Subcutaneous abdominal adipose tissue (tissue), 5 donors: Measurements from ENCODE around the gene PFKP.

Source experiments
- H3K27ac ChIP-seq: one replicate; pipeline ENCODE4 v1.7.0; 2013; ENCODE audit warnings: low read depth, mild to moderate bottlenecking, inconsistent platforms, low read length, moderate library complexity
- H3K27me3 ChIP-seq, 5 donors: one replicate each; pipeline ENCODE4 v1.7.0; 2013; ENCODE audit warnings: low read length in 5 of 5, inconsistent platforms in 1 of 5; ENCODE audit not compliant: control insufficient read depth in 5 of 5, insufficient read depth in 4 of 5
- H3K36me3 ChIP-seq, 5 donors: one replicate each; pipeline ENCODE4 v1.7.0; 2013; ENCODE audit warnings: low read length in 5 of 5; ENCODE audit not compliant: control insufficient read depth in 5 of 5, insufficient read depth in 5 of 5
- H3K4me1 ChIP-seq, 5 donors: one replicate each; pipeline ENCODE4 v1.7.0; 2013; ENCODE audit warnings: low read length in 5 of 5, mild to moderate bottlenecking in 3 of 5, moderate library complexity in 1 of 5; ENCODE audit not compliant: control insufficient read depth in 5 of 5, insufficient read depth in 5 of 5
- H3K4me3 ChIP-seq, 5 donors: one replicate each; pipeline ENCODE4 v1.7.0; 2013; ENCODE audit warnings: low read length in 5 of 5, low read depth in 1 of 5
- H3K9ac ChIP-seq, 5 donors: one replicate each; pipeline ENCODE4 v1.7.0; 2013; ENCODE audit warnings: low read length in 5 of 5, mild to moderate bottlenecking in 4 of 5, moderate library complexity in 3 of 5
- H3K9me3 ChIP-seq, 5 donors: one replicate each; pipeline ENCODE4 v1.7.0; 2013; ENCODE audit warnings: low read length in 5 of 5; ENCODE audit not compliant: control insufficient read depth in 5 of 5
- donor health status: healthy.
- donor health status: healthy.
- donor health status: healthy.
- donor health status: healthy.
- donor health status: healthy.

Gene PFKP

DNA sequence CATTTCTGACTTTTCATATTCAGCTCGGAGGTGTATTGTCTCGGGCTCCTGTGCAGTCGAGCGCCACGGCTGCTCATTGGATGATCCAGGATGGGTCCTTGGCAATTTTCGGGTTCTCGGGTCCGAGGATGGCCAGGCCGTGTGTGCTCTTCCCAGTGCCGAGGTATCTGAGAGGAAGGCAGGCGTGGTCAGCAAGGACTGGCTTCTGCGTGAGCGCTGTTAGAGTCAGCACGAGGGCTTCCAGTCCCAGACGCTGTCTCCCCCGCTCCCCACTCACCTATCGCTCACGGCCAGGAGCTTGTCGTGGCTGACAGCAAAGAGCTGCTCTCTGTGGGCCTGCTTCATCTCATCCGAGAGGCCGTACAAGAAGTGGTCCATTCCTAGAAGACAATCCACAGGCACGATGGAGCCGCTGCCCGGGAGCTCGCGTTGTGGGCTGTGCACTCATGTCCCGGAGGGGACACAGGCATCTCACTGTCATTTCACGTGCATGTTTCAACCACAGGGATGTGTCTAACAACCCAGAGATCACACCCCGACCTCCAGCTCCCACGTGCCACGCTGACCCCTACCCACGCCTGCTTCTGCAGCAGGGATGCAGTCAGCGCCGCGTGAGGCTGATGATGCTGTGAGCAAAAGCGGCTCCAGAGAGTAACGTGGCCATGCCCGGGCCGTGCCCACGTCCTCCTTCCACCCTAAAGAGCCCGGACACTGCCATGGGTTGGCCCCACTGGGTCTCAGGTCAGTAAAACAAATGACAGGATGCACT is 70.8 kb downstream of the PFKP start:
- Histone ChIP-seq H3K9me3 (no peaks in the 10 kb centered on the region), H3K27me3 (no peaks in the 10 kb centered on the region), H3K4me1 (peaks cover 2 to 32% (median 21%) of the 10 kb centered on the region in 5 donors), H3K4me3 (no peak overlapping the region), H3K9ac (no peak overlapping the region), H3K36me3 (peaks cover 12 to 98% (median 86%) of the 10 kb centered on the region in 5 donors), H3K27ac (peak overlapping the region; percentile 62)

DNA sequence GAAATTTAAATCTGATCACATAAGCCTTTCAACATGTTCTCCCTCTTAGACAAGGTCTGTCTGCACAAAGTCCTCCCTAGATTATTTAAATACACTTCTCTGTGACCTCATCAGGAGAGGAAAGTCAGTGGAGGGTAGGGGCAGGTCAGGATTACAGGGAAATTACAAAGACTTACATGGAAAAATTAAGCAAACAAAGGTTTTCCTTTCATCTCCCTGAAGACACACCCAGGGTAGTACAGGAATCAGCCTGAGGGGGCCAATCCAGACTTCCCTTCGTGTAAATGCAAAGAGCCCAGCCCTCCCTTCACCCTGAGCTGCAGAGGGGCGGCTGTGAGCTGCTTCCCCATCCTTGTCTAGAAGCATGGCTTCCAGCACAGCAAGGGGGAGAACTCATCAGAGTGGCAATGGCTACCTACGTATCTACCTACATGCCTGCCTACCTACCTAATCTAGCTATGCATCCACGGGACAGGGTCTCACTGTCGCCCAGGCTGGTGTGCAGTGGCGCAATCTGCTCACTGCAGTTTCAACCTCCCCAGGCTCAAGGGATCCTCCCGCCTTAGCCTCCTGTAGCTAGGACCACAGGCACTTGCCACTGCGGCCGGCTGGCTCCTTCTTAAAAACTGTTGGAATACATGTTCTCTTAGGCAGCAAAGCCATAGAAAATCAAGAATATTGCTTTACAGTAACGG is 72.0 kb downstream of the PFKP start:
- Histone ChIP-seq H3K4me3 (no peak overlapping the region), H3K9me3 (no peaks in the 10 kb centered on the region), H3K27ac (no peak overlapping the region), H3K9ac (no peak overlapping the region), H3K4me1 (peaks cover 2 to 32% (median 21%) of the 10 kb centered on the region in 5 donors), H3K36me3 (peaks cover 12 to 98% (median 87%) of the 10 kb centered on the region in 5 donors), H3K27me3 (no peaks in the 10 kb centered on the region)

DNA sequence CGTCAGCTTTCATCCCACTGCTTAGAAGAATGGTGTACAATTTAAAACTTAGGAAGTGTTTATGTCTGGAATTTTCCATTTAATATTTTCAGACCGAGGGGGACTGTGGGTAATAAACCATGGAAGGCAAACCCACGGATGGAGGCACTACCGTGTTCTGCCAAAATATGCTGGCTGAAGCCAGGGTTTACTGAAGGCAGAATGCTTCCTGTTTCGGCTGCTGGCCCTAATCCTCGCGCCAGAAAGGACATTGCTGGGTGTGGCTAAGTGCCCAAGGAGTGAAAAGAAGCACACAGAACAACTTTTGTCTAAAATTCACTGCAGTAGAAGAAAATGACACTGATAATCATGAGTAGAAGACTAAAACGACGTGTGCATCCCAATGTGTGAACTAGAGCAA is 72.9 kb downstream of the PFKP start:
- H3K9ac ChIP-seq = no peak overlapping the region
- no peaks in the 10 kb centered on the region for H3K27me3 ChIP-seq
- H3K27ac ChIP-seq = no peak overlapping the region
- peaks cover 2 to 32% (median 21%) of the 10 kb centered on the region in 5 donors for H3K4me1 ChIP-seq
- peaks cover 9 to 99% (median 83%) of the 10 kb centered on the region in 5 donors for H3K36me3 ChIP-seq
- no peak overlapping the region for H3K4me3 ChIP-seq
- no peaks in the 10 kb centered on the region for H3K9me3 ChIP-seq

DNA sequence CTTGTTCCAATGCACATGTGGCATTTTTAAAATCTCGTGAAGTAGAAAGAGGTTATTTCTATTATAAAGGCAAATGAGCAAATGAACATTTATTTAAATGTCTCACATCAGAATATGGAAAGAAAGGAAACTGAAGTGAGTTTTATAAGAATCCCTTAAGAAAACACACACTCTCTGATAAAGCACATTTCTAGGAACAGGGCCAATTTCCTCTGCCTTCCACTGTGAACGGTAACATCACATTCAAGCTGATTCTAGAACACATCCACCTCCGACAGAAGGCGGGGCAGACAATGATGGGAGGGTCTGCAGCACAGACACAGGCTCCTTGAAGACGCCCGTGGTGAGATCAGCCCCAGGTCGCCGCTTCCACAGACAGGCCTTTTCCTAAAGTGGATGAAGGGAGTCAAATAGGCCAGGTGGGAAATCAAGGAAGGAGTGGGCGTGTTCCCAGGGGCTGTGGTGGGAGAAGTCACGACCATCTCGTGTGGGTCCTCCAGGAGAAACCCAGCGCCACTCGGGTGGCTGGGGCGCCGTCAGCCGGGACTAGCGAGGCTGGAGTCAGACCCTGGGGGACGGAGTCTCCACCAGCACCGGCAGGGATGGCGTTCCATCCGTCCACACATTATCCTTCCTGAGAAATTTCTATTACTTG is 74.1 kb downstream of the PFKP start:
- Histone ChIP-seq H3K4me3 (no peak overlapping the region), H3K9me3 (no peaks in the 10 kb centered on the region), H3K4me1 (peaks cover 2 to 29% (median 15%) of the 10 kb centered on the region in 5 donors), H3K36me3 (peaks cover 13 to 99% (median 88%) of the 10 kb centered on the region in 5 donors), H3K27me3 (no peaks in the 10 kb centered on the region), H3K27ac (no peak overlapping the region), H3K9ac (no peak overlapping the region)

DNA sequence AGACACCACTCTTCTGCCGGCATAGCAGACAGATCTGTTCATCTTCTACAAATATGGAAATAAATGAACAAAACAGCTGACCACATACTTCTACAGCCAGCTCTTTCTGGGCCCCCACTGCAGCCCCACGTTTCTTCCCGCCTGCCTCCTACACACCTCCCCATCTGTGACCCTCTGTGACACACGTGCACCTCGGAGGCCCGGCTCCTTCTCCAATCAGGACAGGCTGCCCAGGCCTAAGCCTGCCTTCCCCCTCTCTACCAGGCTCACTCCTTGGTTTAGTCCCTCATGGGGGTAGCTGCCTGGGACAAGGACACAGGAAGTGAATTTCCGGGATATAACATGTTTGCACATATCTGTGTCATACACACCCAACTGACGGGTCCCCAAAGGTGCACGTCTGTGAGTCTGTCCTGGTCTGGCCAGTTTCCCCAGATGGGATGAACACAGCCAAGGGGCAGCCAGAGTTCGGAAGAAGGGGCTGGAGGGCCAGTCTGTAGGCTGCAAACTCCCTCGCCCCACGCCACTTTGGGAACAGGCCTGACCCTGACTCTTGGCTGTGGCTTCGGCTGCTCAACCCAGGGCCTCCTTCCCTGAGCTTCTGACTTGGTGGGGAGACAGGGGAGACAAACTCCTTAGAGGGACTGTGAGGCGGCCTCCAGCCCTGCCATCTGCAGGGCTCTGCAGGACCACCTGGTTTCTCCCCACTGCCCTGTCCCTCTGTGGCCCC is 75.0 kb downstream of the PFKP start:
- peaks cover 18 to 100% (median 93%) of the 10 kb centered on the region in 5 donors for H3K36me3 ChIP-seq

DNA sequence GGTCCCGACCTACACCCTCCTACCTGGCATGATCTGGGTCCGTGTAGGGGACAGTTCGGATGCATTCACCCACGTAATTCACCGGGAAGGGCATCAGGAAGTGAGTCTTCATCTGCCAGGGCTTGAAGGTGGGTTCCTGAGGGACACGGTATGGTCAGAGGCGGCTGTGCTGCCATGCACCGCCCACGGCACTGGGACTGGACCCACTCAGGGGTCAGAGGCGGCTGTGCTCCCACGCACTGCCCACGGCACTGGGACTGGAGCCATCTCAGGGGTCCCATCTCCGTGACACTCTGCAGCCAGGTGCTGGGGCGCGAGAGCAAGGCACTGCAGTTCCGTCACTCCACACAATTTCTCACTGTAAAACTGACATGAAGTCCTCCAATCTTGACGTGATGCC is 76.0 kb downstream of the PFKP start:
- H3K4me1 ChIP-seq = peaks cover 0 to 17% (median 0%) of the 10 kb centered on the region in 5 donors
- no peak overlapping the region for H3K27ac ChIP-seq
- H3K9me3 ChIP-seq = no peaks in the 10 kb centered on the region
- no peak overlapping the region for H3K9ac ChIP-seq
- no peaks in the 10 kb centered on the region for H3K27me3 ChIP-seq
- no peak overlapping the region for H3K4me3 ChIP-seq
- peaks cover 21 to 100% (median 94%) of the 10 kb centered on the region in 5 donors for H3K36me3 ChIP-seq

More for the DNA sequence above, 75.0 kb downstream of the PFKP start:
- no peak overlapping the region for H3K9ac ChIP-seq
- H3K9me3 ChIP-seq = no peaks in the 10 kb centered on the region
- no peaks in the 10 kb centered on the region for H3K27me3 ChIP-seq
- H3K4me1 ChIP-seq = peaks cover 2 to 24% (median 7%) of the 10 kb centered on the region in 5 donors
- H3K4me3 ChIP-seq = no peak overlapping the region
- H3K27ac ChIP-seq = no peak overlapping the region

DNA sequence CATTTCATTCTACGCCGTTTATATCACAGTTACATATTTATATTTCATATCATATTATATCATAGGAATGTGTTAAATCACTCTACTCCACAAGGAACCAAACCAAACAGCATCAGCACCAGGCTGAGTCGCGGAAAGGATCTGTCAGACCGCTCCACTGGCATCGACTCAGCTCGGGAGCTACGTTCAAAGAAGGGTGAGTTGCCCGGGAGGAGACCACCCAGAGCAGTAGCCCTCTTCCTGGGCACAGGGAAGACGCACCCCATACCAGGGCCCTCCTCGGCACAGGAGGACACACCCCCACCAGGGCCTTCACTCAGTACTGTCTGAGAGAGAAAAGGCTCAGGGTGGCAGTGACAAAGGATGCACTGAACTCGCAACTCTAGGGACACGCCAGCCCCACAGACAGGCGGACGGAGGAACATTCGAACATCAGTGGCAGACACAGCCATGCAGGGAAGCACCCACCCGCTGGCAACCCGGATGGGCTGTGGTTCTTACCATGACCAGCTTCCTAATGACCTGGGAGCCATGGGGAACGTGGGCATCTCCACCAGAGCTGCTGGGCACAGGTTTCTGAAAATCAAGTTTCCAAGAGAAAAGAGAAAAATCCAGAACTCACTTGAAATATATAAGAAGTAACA is 76.6 kb downstream of the PFKP start:
- no peak overlapping the region for H3K9ac ChIP-seq
- peaks cover 19 to 100% (median 94%) of the 10 kb centered on the region in 5 donors for H3K36me3 ChIP-seq

DNA sequence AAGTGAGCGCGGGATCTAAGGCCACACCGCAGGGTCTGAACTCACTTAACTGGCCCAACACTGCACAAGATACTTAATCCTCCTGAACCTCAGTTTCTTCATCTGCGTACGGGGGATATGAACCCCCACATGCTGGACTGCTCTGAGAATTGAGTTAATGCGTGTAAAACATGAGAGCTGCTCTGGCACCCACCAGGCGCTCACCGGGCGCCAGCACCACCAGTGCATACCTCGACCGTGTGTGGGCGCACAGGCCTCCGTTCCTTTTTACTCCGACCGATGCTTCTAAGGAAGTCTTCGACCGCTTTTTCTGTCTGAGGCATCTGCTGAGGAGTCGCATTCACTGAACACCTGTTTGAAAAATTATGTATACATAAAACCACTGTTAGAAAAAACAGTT is 78.0 kb downstream of the PFKP start:
- no peaks in the 10 kb centered on the region for H3K9me3 ChIP-seq
- no peak overlapping the region for H3K9ac ChIP-seq
- no peaks in the 10 kb centered on the region for H3K27me3 ChIP-seq
- H3K4me1 ChIP-seq = peaks cover 0 to 12% (median 0%) of the 10 kb centered on the region in 5 donors
- H3K4me3 ChIP-seq = no peak overlapping the region
- H3K27ac ChIP-seq = no peak overlapping the region
- peaks cover 16 to 100% (median 94%) of the 10 kb centered on the region in 5 donors for H3K36me3 ChIP-seq

More for the DNA sequence above, 76.6 kb downstream of the PFKP start:
- no peaks in the 10 kb centered on the region for H3K9me3 ChIP-seq
- H3K27me3 ChIP-seq = no peaks in the 10 kb centered on the region
- no peak overlapping the region for H3K4me3 ChIP-seq
- peaks cover 0 to 17% (median 0%) of the 10 kb centered on the region in 5 donors for H3K4me1 ChIP-seq
- no peak overlapping the region for H3K27ac ChIP-seq

DNA sequence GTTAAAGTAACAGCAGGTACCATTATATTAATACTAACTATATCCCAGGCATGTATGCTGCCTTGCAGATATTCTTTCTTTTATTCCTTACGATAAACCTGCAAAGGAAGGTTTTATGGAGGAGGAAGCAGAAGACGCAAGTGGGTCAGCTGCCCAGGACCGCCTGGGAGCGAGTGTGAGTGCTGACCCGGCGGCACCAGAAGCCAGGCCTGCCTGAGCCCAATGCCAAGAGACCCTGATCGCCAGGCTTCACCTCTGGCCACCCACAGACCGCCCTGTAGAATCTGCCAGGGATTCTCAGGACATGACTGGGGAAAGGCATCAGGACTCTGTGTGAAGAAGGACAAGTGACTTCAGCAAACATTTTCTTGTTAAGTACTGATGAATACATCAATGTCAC is 78.9 kb downstream of the PFKP start:
- no peak overlapping the region for H3K27ac ChIP-seq
- H3K4me3 ChIP-seq = no peak overlapping the region
- H3K9me3 ChIP-seq = no peaks in the 10 kb centered on the region
- no peak overlapping the region for H3K9ac ChIP-seq
- H3K36me3 ChIP-seq = peaks cover 19 to 100% (median 98%) of the 10 kb centered on the region in 5 donors
- no peaks in the 10 kb centered on the region for H3K27me3 ChIP-seq
- peaks cover 0 to 4% (median 0%) of the 10 kb centered on the region in 5 donors for H3K4me1 ChIP-seq
